Endodermal cell (in vitro differentiated cells): Measurements from ENCODE around the gene TAF4B. TPM values are rescaled to one million over a fixed set of nuclear protein-coding genes. Genes with fewer than 3 reads are reported as not detected.

Experiments
- DNase-seq: peaks from one replicate; pipeline ENCODE4 v3.0.0-alpha.2; 2017
- H3K27ac ChIP-seq: 2 replicates; pipeline ENCODE4 v1.5.1; 2013; ENCODE audit warnings: mild to moderate bottlenecking, low read depth, low read length, moderate library complexity
- H3K27me3 ChIP-seq: 2 replicates; pipeline ENCODE4 v1.6.1; 2013; ENCODE audit warnings: mild to moderate bottlenecking, low read length, moderate library complexity; ENCODE audit not compliant: insufficient read depth, control insufficient read depth, poor library complexity, severe bottlenecking
- H3K36me3 ChIP-seq: 2 replicates; pipeline ENCODE4 v1.7.0; 2013; ENCODE audit warnings: mild to moderate bottlenecking, low read length, moderate library complexity; ENCODE audit not compliant: control insufficient read depth, insufficient read depth
- H3K4me1 ChIP-seq: one replicate; pipeline ENCODE4 v1.7.0; 2013; ENCODE audit warnings: low read length; ENCODE audit not compliant: control insufficient read depth, insufficient read depth
- H3K4me3 ChIP-seq: 2 replicates; pipeline ENCODE4 v1.5.1; 2013; ENCODE audit warnings: mild to moderate bottlenecking, low read length, moderate library complexity
- H3K9ac ChIP-seq: 2 replicates; pipeline ENCODE4 v1.6.1; 2013; ENCODE audit warnings: mild to moderate bottlenecking, low read length, moderate library complexity; ENCODE audit not compliant: poor library complexity, severe bottlenecking; ENCODE audit errors: extremely low read depth
- H3K9me3 ChIP-seq: 2 replicates; pipeline ENCODE4 v1.6.1; 2013; ENCODE audit warnings: mild to moderate bottlenecking, low read length, moderate library complexity; ENCODE audit not compliant: control insufficient read depth
- H3K27ac Mint-ChIP-seq: 2 replicates; pipeline ENCODE4 v1.8.0; 2020; ENCODE audit warnings: mixed read lengths
- H3K27me3 Mint-ChIP-seq: 2 replicates; pipeline ENCODE4 v1.8.0; 2021; ENCODE audit warnings: mild to moderate bottlenecking, mixed read lengths; ENCODE audit not compliant: insufficient read depth
- H3K36me3 Mint-ChIP-seq: 2 replicates; pipeline ENCODE4 v1.8.0; 2020; ENCODE audit warnings: low read depth, mixed read lengths
- H3K4me1 Mint-ChIP-seq: 2 replicates; pipeline ENCODE4 v1.8.0; 2020; ENCODE audit warnings: mixed read lengths
- H3K4me3 Mint-ChIP-seq: 2 replicates; pipeline ENCODE4 v1.8.0; 2020; ENCODE audit warnings: mild to moderate bottlenecking, moderate library complexity, mixed read lengths
- H3K9me3 Mint-ChIP-seq: 2 replicates; pipeline ENCODE4 v1.8.0; 2020; ENCODE audit warnings: mild to moderate bottlenecking, mixed read lengths
- CTCF ChIP-seq: fragments of 200-600 bp; sonication (generic); conservative IDR thresholded peaks from 2 replicates; pipeline ENCODE4 v1.5.0; 2021; ENCODE audit warnings: antibody characterized with exemption, mild to moderate bottlenecking
- WGBS, 2 experiments: methylation state at CpG; one replicate each; pipeline versions ENCODE4 v1.1.5 to v1.1.7; 2013; ENCODE audit warnings: missing lambda C conversion rate in 2 of 2, mixed read lengths in 1 of 2; ENCODE audit not compliant: insufficient coverage in 1 of 2, insufficient read length in 1 of 2; 5-methylcytosine and 5-hydroxymethylcytosine counted together
- total RNA-seq, 2 donors: library from RNA; stranded (reverse); fragmentation: NEBNext Ultra II Directional in 1 of 2; extraction: Animal tissue kit (Norgen Biotek cat#: 25700) in 1 of 2; gene quantifications; 2 replicates in 1 of 2; 3 replicates in 1 of 2; pipeline ENCODE4 v1.2.1, GENCODE V29; 2021

Gene TAF4B
- total RNA-seq, 2 donors from 2014 or later: 6.9 to 7.7 TPM

GRCh38 chr18:26290385-26290784 is 64.1 kb downstream of the TAF4B start:
- Mint-ChIP-seq H3K9me3 (no peaks in the 10 kb centered on the region), H3K4me3 (no peak overlapping the region), H3K4me1 (no peaks in the 10 kb centered on the region), H3K36me3 (peaks cover 10% of the 10 kb centered on the region), H3K27me3 (no peaks in the 10 kb centered on the region), H3K27ac (no peak overlapping the region)
- H3K4me1 ChIP-seq: no peaks in the 10 kb centered on the region
- DNase-seq: no peak
- WGBS, 2 experiments: 91 to 92% methylated on average over 2 to 3 of the region's 3 CpGs
- H3K27me3 ChIP-seq: no peaks in the 10 kb centered on the region
- no peak for TF ChIP-seq CTCF
- peaks cover 32% of the 10 kb centered on the region for H3K36me3 ChIP-seq
- H3K4me3 ChIP-seq: no peak overlapping the region
- H3K9me3 ChIP-seq: no peaks in the 10 kb centered on the region
- no peak overlapping the region for H3K27ac ChIP-seq
- H3K9ac ChIP-seq: no peak overlapping the region

GRCh38 chr18:26293982-26294381 is 67.7 kb downstream of the TAF4B start:
- no peaks in the 10 kb centered on the region for H3K4me1 Mint-ChIP-seq
- H3K9ac ChIP-seq: no peak overlapping the region
- H3K4me3 Mint-ChIP-seq: no peak overlapping the region

GRCh38 chr18:26298107-26298506 is 71.9 kb downstream of the TAF4B start:
- no peak overlapping the region for H3K4me3 Mint-ChIP-seq
- Histone ChIP-seq H3K27me3 (no peaks in the 10 kb centered on the region), H3K9me3 (peaks cover 8% of the 10 kb centered on the region), H3K4me1 (no peaks in the 10 kb centered on the region), H3K36me3 (peaks cover 7% of the 10 kb centered on the region), H3K9ac (no peak overlapping the region), H3K27ac (no peak overlapping the region), H3K4me3 (no peak overlapping the region)
- no peaks in the 10 kb centered on the region for H3K27me3 Mint-ChIP-seq
- H3K9me3 Mint-ChIP-seq: no peaks in the 10 kb centered on the region
- no peak for TF ChIP-seq CTCF
- H3K36me3 Mint-ChIP-seq: peaks cover 20% of the 10 kb centered on the region
- no peak for DNase-seq
- no peak overlapping the region for H3K27ac Mint-ChIP-seq
- H3K4me1 Mint-ChIP-seq: no peaks in the 10 kb centered on the region
- 93 to 94% methylated on average over 8 of the region's 8 CpGs for WGBS, 2 experiments

More at GRCh38 chr18:26293982-26294381, 67.7 kb downstream of the TAF4B start:
- H3K36me3 ChIP-seq: peaks cover 11% of the 10 kb centered on the region
- peaks cover 8% of the 10 kb centered on the region for H3K9me3 ChIP-seq
- H3K4me3 ChIP-seq: no peak overlapping the region
- H3K27ac ChIP-seq: no peak overlapping the region
- 76 to 100% methylated on average over 1 of the region's 1 CpG for WGBS, 2 experiments
- H3K27me3 Mint-ChIP-seq: no peaks in the 10 kb centered on the region
- DNase-seq: no peak
- H3K4me1 ChIP-seq: no peaks in the 10 kb centered on the region
- no peak overlapping the region for H3K27ac Mint-ChIP-seq
- no peak for TF ChIP-seq CTCF
- no peaks in the 10 kb centered on the region for H3K9me3 Mint-ChIP-seq
- peaks cover 20% of the 10 kb centered on the region for H3K36me3 Mint-ChIP-seq
- no peaks in the 10 kb centered on the region for H3K27me3 ChIP-seq
